HL-60 (cell line): ENCODE measurements around the gene FHIT.

Source experiments
- DNase-seq, 2 experiments: peaks; one replicate each; pipeline ENCODE4 v3.0.0-alpha.2; 2010 to 2020; ENCODE audit warnings: low read depth in 1 of 2, low spot score in 1 of 2
- H3K27ac ChIP-seq: fragments of 250-450 bp; sonication (Bioruptor Pico); replicated peaks from 2 replicates; pipeline ENCODE4 v1.5.1; 2020; ENCODE audit warnings: mild to moderate bottlenecking, moderate library complexity
- H3K27me3 ChIP-seq: fragments of 250-450 bp; sonication (Bioruptor Pico); 2 replicates; pipeline ENCODE4 v1.5.1; 2021; ENCODE audit warnings: mild to moderate bottlenecking, moderate library complexity; ENCODE audit not compliant: insufficient read depth, poor library complexity, severe bottlenecking
- H3K4me3 ChIP-seq: replicated peaks from 2 replicates; pipeline ENCODE4 v1.5.1; 2011; ENCODE audit warnings: mild to moderate bottlenecking, control low read depth, low read length; ENCODE audit not compliant: insufficient read depth
- CTCF ChIP-seq: IDR thresholded peaks from one replicate; pipeline ENCODE4 v1.5.1; 2011; ENCODE audit warnings: low read length, control low read depth, inconsistent platforms; ENCODE audit not compliant: insufficient read depth
- GABPA ChIP-seq: IDR thresholded peaks from 2 replicates; pipeline ENCODE4 v1.6.1; 2012; ENCODE audit warnings: low read depth
- POLR2AphosphoS5 ChIP-seq: IDR thresholded peaks from 2 replicates; pipeline ENCODE4 v1.6.1; 2012; ENCODE audit warnings: low read depth
- REST ChIP-seq: IDR thresholded peaks from 2 replicates; pipeline ENCODE4 v1.6.1; 2012; ENCODE audit warnings: low read depth; ENCODE audit not compliant: insufficient replicate concordance
- SPI1 ChIP-seq: IDR thresholded peaks from 2 replicates; pipeline ENCODE4 v1.6.1; 2012; ENCODE audit warnings: low read depth, mild to moderate bottlenecking, borderline replicate concordance

The FHIT gene

DNA sequence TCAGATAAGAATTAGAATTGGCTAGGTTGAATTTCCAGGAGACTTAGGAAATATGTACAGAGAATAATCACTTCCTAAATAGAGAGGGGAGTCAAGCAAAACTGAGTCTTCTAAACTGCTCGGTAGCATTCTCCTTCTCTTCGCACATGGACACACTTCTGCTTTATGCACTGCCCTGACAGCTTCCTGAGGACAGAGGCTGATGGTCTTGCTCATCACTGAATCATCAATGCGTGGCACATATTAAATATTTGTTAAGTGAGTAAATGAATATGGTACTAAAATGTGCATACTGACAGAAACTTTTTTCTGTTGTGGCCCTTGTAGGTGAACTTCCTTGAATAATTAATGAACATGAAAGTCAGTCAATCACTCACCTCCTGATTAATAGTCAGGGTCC is 315.5 kb downstream of the FHIT start:
- TF ChIP-seq REST: no peak
- peak; percentile 46; the same call in 1 of the 2 replicates for TF ChIP-seq SPI1
- Histone ChIP-seq H3K27ac (no peak overlapping the region), H3K27me3 (no peaks in the 10 kb centered on the region), H3K4me3 (no peak overlapping the region)
- no peak for DNase-seq

GRCh38 chr3:60933824-60934223 is 317.4 kb downstream of the FHIT start:
- H3K27ac ChIP-seq: no peak overlapping the region; the same call in 1 of the 2 replicates
- TF ChIP-seq SPI1: no peak
- no peak for TF ChIP-seq POLR2AphosphoS5
- TF ChIP-seq GABPA: no peak
- no peak for TF ChIP-seq REST
- no peak for TF ChIP-seq CTCF
- no peak overlapping the region for H3K4me3 ChIP-seq
- no peaks in the 10 kb centered on the region for H3K27me3 ChIP-seq
- DNase-seq: no peak

DNA sequence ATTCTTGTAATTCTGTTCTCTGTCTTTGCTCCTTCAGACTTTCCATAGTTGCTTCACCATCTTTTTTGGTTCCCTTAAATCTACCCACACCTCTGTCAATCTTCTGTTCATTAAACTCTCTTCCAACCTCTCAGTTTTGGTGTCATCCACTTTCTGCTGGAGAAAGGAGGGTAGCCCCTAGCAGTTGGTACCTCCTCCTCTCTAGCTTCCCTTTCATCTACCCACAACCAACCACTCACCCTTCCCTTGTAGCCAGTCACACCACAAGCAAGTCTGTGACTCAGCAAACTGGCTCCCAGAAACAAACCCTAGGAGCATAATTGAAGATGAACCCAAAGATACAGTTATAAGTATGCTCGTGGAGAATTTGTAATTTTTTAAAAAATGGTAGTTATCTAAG is 318.6 kb downstream of the FHIT start:
- TF ChIP-seq CTCF: no peak
- TF ChIP-seq GABPA: no peak
- TF ChIP-seq REST: no peak
- no peak for TF ChIP-seq POLR2AphosphoS5
- TF ChIP-seq SPI1: no peak
- Histone ChIP-seq H3K4me3 (no peak overlapping the region), H3K27me3 (no peaks in the 10 kb centered on the region), H3K27ac (peak overlapping the region; percentile 23)
- DNase-seq: peak; percentile 58 to 80

DNA sequence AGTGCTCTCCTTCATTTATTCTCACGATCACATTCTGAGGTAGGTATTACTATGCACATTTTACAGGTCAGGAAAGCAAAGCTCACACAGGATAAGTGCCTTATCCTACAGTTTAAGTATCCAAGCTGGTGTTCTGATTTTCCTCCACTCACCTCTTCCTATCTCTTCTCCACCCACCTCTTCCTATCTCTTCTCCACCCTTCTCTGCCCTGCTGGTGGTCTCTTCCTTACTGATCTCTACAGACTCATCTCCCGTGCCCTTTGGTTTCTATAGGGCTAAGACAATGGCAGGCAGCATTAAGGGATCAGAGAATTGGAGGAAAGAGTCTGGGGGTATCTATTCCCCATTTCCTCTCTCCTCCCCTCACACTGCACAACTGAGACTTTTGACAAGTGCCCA is 319.1 kb downstream of the FHIT start:
- H3K27me3 ChIP-seq: no peaks in the 10 kb centered on the region
- H3K27ac ChIP-seq: peak overlapping the region; percentile 23
- TF ChIP-seq POLR2AphosphoS5 (no peak), SPI1 (no peak), REST (no peak), GABPA (no peak), CTCF (no peak)
- H3K4me3 ChIP-seq: no peak overlapping the region
- DNase-seq: no peak
